GM12874 (cell line): Measurements from ENCODE around the gene CCNJL.

Experiments used
- CTCF ChIP-seq: IDR thresholded peaks from 2 replicates; pipeline ENCODE4 v1.5.1; 2011; ENCODE audit warnings: low read depth, mild to moderate bottlenecking, control low read depth, low read length, moderate library complexity; ENCODE audit not compliant: insufficient read depth

CCNJL gene

GRCh38 chr5:160250226-160250625, 62.1 kb downstream of the CCNJL start:
- no peak for TF ChIP-seq CTCF

- no peak for TF ChIP-seq CTCF
These were observed 66.8 kb downstream of the CCNJL start for GRCh38 chr5:160245506-160246086.

GRCh38 chr5:160242145-160242544, 70.2 kb downstream of the CCNJL start:
- no peak for TF ChIP-seq CTCF

- TF ChIP-seq CTCF = no peak
These were observed 72.0 kb downstream of the CCNJL start for GRCh38 chr5:160240350-160240749.

GRCh38 chr5:160237571-160238093, 74.7 kb downstream of the CCNJL start:
- no peak for TF ChIP-seq CTCF

- no peak for TF ChIP-seq CTCF
These were observed 76.6 kb downstream of the CCNJL start for GRCh38 chr5:160235731-160236130.

- no peak for TF ChIP-seq CTCF
These were observed 79.1 kb downstream of the CCNJL start for GRCh38 chr5:160233215-160233614.
